ENCODE data around the gene ZNF521.

DNA sequence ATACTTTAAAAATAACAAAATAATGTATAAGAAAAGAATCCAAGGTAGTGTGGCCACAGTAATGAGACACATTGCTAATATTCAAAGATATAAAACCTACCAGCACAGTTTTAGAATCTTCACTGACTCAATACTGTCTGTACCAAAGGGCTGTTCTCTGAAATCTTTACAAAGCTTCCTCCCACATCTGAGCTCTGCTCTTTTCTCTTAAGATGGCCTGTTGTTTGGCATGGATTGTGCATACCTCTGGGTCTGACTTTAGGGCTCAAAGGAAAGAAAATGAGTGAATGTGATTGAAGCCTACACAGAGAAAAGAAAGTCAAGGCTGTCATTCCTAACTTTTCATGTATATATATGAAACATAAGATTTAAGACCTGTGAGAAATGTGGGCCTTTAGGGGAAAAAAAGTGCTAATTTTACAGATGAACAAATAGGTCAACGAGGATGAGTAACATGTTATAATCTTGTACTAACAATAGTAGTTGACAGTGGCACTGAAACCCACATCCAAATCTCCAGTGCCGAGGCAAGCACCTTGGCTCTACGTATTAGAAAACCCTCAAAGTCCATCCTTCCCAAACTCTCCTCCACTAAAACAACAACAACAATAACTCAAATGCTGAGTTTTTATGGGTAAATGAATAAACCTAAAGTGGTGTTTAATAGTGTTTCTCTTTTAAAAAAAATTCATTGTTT, 114.2 kb downstream of the ZNF521 start:
- TF ChIP-seq CTCF (conservative IDR thresholded peaks at IDR 0.05; ENCODE audit: low read depth, low read length) (no peak), EZH2 (IDR thresholded peaks at IDR 0.05; ENCODE audit: low read length, unreplicated experiment) (no peak)
